Measurements from ENCODE around the gene SHISA9.

The SHISA9 gene

DNA sequence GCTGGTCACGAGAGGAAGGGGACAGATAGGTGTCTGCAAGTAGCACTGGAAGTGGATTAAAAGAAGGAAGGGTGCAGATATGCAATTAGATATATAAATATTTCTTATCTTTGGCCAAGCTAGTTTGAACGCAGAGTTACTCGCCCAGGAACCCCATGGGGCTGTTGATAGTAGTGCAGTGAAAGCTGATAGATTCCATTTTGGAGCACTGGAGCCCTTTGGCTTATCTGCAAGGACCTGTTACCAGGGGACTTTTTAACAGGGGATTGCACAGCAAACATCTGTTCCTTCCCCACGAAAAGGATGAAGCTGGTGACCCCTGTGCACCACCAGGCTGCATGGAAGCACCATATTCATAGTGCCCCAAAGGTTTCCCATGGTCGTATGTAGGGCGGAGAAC lies 218.7 kb downstream of the SHISA9 start:
- DNase-seq (ENCODE audit: low read depth in 3 of 3), result no peak

DNA sequence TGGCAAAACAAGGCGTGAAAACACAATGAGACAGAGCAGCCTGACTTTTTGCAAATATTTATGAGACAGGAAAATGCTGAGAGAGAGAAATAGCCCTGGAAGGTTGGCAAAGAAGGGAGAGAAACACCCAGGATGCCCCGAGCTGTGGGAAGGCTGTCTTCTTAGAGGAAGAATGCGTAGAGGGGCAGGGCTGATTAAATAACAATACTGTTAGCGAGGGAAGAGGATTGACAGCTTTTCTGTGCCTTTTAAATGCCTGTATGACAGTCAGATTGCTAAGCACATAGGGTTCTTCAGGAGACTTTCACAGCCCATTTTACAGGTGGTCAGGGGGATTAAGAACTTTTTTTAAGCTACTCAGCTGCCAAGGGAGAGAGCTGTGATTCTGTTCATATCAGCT lies 219.2 kb downstream of the SHISA9 start:
- DNase-seq (ENCODE audit: low read depth in 3 of 3), result no peak

DNA sequence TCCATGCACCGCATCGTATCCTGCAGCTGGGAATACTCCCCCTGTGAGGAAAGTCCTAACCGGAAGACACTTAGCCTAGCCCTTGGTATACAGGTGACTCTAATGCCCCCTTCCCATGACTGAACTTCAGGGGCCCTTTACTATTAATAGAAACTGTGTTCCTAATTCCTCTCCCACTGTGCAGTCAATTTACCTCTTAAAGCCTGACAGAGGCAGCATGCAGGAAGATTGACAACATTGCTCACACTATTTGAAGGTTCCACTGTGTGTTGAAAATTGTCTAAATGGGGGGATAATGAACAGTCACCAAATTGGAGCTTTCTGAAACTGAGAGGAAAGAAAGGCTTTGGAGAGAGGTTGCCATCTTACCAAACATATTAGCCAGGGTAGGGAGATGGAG lies 222.6 kb downstream of the SHISA9 start:
- no peak for DNase-seq (ENCODE audit: low read depth in 3 of 3)

DNA sequence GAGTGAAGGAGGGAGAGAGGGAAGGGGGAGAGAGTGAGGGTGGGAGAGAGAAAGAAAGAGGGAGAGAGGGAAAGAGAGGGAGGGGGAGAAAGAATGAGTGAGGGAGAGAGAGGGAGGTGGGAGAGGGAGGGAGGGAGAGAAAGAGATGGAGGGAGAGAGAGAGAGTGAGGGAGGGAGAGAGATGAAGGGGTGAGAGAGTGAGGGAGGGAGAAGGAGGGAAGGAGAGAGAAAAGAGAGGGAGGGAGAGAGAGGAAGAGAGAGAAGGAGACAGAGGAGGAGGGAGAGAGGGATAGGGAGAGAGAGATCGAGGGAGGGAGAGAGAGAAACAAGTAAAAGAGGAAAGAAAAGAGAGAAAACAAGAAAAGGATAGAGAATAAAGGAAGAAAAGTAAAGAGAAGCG lies 225.7 kb downstream of the SHISA9 start:
- DNase-seq (ENCODE audit: low read depth in 3 of 3), result no peak

- no peak for DNase-seq (ENCODE audit: low read depth in 3 of 3)
These were observed 229.2 kb downstream of the SHISA9 start for GRCh38 chr16:13130586-13130985.

GRCh38 chr16:13134836-13135235 lies 233.4 kb downstream of the SHISA9 start:
- DNase-seq (ENCODE audit: low read depth in 3 of 3), result no peak

GRCh38 chr16:13136901-13137300 lies 235.5 kb downstream of the SHISA9 start:
- DNase-seq (ENCODE audit: low read depth in 3 of 3), result no peak

DNA sequence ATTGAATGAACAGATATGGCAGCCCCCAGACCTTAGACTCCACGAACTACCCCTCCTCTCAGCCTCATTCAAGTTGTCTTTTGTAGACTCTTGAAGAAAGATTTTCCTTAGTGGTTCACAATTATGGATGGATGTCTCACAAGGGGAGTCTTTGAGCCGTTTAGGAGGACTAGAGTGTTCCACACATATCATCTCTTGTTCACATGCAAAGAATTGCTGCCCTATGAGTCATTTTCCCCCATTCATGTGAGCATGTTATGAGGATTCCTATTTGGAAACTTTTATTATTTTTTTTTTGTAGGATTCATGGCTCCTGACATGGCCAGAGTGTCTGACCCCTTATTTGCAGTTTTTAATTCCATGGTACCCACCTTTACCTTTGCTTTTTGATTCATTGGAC lies 237.1 kb downstream of the SHISA9 start:
- no peak for DNase-seq (ENCODE audit: low read depth in 3 of 3)

GRCh38 chr16:13139661-13140241 lies 238.4 kb downstream of the SHISA9 start:
- no peak for DNase-seq (ENCODE audit: low read depth in 3 of 3)

DNA sequence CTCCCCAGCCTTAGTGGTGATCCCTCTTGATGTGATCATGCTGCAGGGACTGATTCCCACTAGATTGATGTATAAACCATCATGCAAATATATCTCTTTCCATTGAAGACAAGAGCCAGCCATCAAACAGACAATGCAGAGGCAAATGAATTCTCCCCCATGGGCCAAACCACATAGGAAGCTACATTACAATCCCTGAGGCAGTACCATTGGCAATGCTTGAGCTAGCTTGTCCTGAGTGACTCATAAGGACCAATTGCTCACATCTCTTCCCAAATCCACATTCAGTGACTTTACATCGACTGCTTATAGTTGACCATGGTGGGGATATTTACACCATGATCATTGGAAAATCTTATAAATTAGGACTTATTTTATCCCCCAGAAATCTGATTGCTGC lies 242.2 kb downstream of the SHISA9 start:
- no peak for DNase-seq (ENCODE audit: low read depth in 3 of 3)

DNA sequence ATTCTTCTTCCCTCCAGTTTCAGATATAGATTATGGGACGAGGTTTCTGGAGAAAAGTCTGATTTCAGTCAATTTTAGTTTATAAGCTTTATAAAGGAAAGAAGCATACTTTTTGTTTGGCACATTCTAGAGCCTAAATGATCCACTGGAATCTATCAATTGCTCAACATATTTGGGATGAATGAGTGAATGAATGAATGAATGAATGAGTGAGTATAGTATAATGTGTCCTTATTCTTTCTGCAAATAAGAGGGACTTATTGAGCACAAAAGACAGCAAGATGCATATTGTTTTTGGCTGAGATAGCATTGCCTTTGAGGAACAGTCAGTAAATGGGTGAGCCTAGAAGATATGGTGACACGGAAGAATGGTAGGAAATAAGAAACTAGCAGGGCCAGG lies 245.4 kb downstream of the SHISA9 start:
- no peak for DNase-seq (ENCODE audit: low read depth in 3 of 3)

- no peak for DNase-seq (ENCODE audit: low read depth in 3 of 3)
These were observed 246.9 kb downstream of the SHISA9 start for GRCh38 chr16:13148294-13148693.

- no peak for DNase-seq (ENCODE audit: low read depth in 3 of 3)
These were observed 247.4 kb downstream of the SHISA9 start for GRCh38 chr16:13148836-13149235.

- no peak for DNase-seq (ENCODE audit: low read depth in 3 of 3)
These were observed 248.9 kb downstream of the SHISA9 start for GRCh38 chr16:13150181-13150885.

DNA sequence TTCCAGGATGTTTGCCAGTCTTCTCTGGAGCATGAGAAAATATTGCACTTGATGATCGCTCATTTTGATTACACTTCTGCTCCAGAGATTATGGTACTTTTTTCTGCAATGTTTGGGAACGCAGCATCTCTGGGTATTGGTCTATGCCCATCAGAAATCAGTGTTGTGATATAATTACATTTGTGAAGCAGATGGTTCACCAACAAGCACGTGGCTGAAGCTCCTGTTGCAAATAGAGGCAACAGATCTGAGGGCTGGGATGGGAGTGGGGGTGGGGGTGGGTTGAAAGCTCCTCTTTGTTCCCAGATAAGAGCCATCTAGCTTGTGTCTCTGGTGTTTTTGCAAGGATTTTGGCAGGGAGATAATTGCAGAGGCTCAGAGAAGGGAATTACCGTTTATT lies 252.3 kb downstream of the SHISA9 start:
- DNase-seq (ENCODE audit: low read depth in 3 of 3), result no peak

GRCh38 chr16:13154799-13155198 lies 253.4 kb downstream of the SHISA9 start:
- no peak for DNase-seq (ENCODE audit: low read depth in 3 of 3)

GRCh38 chr16:13155377-13155776 lies 254.0 kb downstream of the SHISA9 start:
- DNase-seq (ENCODE audit: low read depth in 3 of 3), result no peak

DNA sequence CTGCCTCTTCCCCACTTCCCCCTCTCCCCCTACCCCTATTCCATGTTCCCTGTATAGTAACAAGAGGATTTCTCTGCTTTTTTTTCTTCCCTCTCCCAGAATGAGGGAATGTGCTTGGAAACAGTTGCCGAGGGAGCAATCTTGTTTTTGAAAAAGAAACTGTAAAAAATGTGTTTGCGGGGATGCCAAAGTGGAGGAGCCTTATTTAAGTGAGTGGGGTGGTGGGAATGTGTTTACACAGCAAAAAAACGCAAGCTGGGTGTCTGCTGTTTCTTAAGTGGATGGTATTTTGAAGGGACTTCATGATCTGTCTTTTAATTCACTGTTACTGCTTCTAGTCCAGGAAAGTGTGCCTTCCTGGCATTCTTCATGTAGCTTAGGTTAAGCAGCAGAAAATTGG lies 254.4 kb downstream of the SHISA9 start:
- DNase-seq (ENCODE audit: low read depth in 3 of 3), result no peak

- DNase-seq (ENCODE audit: low read depth in 3 of 3), result no peak
These were observed 255.7 kb downstream of the SHISA9 start for GRCh38 chr16:13157082-13157481.

DNA sequence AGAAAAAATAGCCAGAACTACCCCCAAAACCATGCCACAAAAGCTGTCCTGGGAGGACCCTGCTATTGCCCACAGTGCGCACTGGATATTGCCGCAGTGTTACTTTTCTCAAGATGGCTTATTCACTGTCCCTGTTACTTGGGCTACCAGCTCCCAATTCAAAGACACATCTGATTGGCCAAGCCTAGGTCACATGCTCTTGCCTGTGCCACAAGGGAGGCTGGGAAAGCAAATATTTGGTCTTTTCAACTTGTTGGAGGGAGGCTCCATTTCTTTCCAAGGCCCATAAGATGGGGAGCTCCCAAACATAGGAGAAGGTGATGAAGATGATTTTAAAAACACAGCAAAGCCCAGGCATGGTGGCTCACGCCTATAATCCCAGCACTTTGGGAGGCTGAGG lies 257.0 kb downstream of the SHISA9 start:
- no peak for DNase-seq (ENCODE audit: low read depth in 3 of 3)

GRCh38 chr16:13165024-13165423 lies 263.6 kb downstream of the SHISA9 start:
- DNase-seq (ENCODE audit: low read depth in 3 of 3), result no peak

DNA sequence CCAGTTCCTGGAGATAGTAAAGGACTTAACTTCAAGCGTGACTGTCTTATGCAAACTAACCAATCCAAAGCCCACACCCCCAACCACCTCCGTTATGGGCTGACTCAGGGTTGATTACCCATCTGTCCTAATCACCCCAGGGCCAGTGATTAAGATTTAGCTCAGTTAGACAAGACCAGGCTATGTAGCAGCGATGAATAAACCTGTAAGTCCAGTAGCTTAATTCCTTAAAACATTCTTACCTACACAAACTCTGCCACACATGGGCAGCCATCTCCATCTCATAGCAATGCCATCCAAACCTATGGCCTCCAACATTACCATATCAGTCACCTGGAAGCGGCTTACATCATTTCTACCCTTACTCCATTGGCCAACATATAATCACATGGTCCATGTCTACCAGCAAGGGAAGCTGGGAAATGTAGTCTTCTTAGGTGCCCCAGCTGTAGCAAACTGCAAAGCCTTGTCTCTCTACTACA lies 266.7 kb downstream of the SHISA9 start:
- no peak for DNase-seq (ENCODE audit: low read depth in 3 of 3)

GRCh38 chr16:13171313-13171712 lies 269.9 kb downstream of the SHISA9 start:
- no peak for DNase-seq (ENCODE audit: low read depth in 3 of 3)

GRCh38 chr16:13176711-13177110 lies 275.3 kb downstream of the SHISA9 start:
- DNase-seq (ENCODE audit: low read depth in 3 of 3), result no peak

Measured in stimulated activated CD4-positive, alpha-beta T cell treated with anti-CD3 and anti-CD28 coated beads, TNF-alpha, amount 100 ng/mL, for 24 hours (primary cell).